A549 (cell line): ENCODE data around the gene STAP1.

Experiments used
- ELK1 ChIP-seq: fragments of 150-350 bp; IDR thresholded peaks from 2 replicates; pipeline ENCODE4 v1.6.1; 2014; ENCODE audit warnings: low read depth, mild to moderate bottlenecking, low read length
- JUN ChIP-seq, 2 experiments: fragments of >200 bp; sonication (Bioruptor Twin); formaldehyde crosslinking; IDR thresholded peaks; 2 replicates in 1 of 2; 3 replicates in 1 of 2; pipeline ENCODE4 v1.6.1; 2016 to 2017
- PHF8 ChIP-seq: fragments of 200-600 bp; sonication (generic); IDR thresholded peaks from 2 replicates; pipeline ENCODE4 v1.6.1; 2016; ENCODE audit warnings: low read depth, mild to moderate bottlenecking, antibody characterized with exemption, moderate library complexity, borderline replicate concordance
- POLR2A ChIP-seq: IDR thresholded peaks from 2 replicates; pipeline ENCODE4 v1.6.1; 2012; ENCODE audit warnings: mild to moderate bottlenecking, low read length
- TF ChIP-seq, protein P1 (sequence below): IDR thresholded peaks from 2 replicates; pipeline ENCODE4 v1.6.1; 2012; ENCODE audit warnings: low read depth, borderline replicate concordance
- TF ChIP-seq, protein P2 (sequence below): fragments of 200-600 bp; sonication (generic); IDR thresholded peaks from 2 replicates; pipeline ENCODE4 v1.6.1; 2016; ENCODE audit warnings: antibody characterized with exemption, mild to moderate bottlenecking, moderate library complexity
- TF ChIP-seq, protein P3 (sequence below): fragments of >200 bp; sonication (Bioruptor Twin); formaldehyde crosslinking; IDR thresholded peaks from 3 replicates; pipeline ENCODE4 v1.5.1; 2016

DNA sequence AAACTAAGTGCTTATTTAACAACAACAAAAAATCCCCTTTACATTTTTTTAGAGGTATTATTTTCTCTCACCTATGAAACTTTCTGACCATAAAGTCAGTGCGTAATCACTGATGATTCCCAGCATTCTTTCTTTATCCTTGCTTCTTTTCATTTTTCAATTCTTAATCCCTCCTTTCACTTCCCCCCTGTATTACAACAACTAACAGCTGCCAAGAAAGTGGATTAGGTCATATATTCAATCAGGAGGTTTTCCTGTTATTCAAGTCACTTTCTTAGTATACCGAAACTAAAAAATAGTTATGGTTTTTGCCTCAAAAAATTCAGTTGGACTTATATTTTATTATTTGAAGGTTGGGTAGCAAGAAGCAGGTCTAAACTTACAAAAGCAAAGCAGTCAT, 2.1 kb upstream of the STAP1 start:
- no peak for TF ChIP-seq POLR2A
- TF ChIP-seq, protein P1, sequence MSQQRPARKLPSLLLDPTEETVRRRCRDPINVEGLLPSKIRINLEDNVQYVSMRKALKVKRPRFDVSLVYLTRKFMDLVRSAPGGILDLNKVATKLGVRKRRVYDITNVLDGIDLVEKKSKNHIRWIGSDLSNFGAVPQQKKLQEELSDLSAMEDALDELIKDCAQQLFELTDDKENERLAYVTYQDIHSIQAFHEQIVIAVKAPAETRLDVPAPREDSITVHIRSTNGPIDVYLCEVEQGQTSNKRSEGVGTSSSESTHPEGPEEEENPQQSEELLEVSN = no peak
- TF ChIP-seq, protein P2, sequence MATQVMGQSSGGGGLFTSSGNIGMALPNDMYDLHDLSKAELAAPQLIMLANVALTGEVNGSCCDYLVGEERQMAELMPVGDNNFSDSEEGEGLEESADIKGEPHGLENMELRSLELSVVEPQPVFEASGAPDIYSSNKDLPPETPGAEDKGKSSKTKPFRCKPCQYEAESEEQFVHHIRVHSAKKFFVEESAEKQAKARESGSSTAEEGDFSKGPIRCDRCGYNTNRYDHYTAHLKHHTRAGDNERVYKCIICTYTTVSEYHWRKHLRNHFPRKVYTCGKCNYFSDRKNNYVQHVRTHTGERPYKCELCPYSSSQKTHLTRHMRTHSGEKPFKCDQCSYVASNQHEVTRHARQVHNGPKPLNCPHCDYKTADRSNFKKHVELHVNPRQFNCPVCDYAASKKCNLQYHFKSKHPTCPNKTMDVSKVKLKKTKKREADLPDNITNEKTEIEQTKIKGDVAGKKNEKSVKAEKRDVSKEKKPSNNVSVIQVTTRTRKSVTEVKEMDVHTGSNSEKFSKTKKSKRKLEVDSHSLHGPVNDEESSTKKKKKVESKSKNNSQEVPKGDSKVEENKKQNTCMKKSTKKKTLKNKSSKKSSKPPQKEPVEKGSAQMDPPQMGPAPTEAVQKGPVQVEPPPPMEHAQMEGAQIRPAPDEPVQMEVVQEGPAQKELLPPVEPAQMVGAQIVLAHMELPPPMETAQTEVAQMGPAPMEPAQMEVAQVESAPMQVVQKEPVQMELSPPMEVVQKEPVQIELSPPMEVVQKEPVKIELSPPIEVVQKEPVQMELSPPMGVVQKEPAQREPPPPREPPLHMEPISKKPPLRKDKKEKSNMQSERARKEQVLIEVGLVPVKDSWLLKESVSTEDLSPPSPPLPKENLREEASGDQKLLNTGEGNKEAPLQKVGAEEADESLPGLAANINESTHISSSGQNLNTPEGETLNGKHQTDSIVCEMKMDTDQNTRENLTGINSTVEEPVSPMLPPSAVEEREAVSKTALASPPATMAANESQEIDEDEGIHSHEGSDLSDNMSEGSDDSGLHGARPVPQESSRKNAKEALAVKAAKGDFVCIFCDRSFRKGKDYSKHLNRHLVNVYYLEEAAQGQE = no peak
- TF ChIP-seq, protein P3, sequence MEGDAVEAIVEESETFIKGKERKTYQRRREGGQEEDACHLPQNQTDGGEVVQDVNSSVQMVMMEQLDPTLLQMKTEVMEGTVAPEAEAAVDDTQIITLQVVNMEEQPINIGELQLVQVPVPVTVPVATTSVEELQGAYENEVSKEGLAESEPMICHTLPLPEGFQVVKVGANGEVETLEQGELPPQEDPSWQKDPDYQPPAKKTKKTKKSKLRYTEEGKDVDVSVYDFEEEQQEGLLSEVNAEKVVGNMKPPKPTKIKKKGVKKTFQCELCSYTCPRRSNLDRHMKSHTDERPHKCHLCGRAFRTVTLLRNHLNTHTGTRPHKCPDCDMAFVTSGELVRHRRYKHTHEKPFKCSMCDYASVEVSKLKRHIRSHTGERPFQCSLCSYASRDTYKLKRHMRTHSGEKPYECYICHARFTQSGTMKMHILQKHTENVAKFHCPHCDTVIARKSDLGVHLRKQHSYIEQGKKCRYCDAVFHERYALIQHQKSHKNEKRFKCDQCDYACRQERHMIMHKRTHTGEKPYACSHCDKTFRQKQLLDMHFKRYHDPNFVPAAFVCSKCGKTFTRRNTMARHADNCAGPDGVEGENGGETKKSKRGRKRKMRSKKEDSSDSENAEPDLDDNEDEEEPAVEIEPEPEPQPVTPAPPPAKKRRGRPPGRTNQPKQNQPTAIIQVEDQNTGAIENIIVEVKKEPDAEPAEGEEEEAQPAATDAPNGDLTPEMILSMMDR = no peak
- TF ChIP-seq ELK1 = no peak
- no peak for TF ChIP-seq PHF8
- TF ChIP-seq JUN (IDR thresholded peaks at IDR 0.05) = no peak
